PC-9 (cell line): ENCODE data around the gene MROH2B. TPM values are rescaled to one million over a fixed set of nuclear protein-coding genes. Genes with fewer than 3 reads are reported as not detected.

ENCODE experiments used
- BruUV-seq: library from RNA; stranded (reverse); fragments of 400-500 nt; replicated peaks from 2 replicates; lab custom pipeline; 2021; lab: Mats Ljungman, UMichigan
- CTCF ChIA-PET: fragments of 300-600 bp; sonication (Branson Sonifier 250); formaldehyde crosslinking; loops from one replicate; lab custom pipeline; 2022; ENCODE audit warnings: antibody characterized with exemption; lab: Charles Lee
- POLR2A ChIA-PET: fragments of 300-600 bp; sonication (Branson Sonifier 250); formaldehyde crosslinking; loops from one replicate; lab custom pipeline; 2022; ENCODE audit warnings: antibody characterized with exemption; ENCODE audit not compliant: unreplicated experiment; lab: Charles Lee
- DNase-seq, 2 experiments: peaks; one replicate each; pipeline versions ENCODE4 v3.0.0 to v3.0.0-alpha.2; 2015 to 2022; ENCODE audit warnings: mixed read lengths in 1 of 2
- H2AFZ ChIP-seq: fragments of 200-600 bp; sonication (generic); 2 replicates; pipeline ENCODE4 v1.8.1; 2017; ENCODE audit warnings: antibody characterized with exemption
- H3F3A ChIP-seq: fragments of 200-600 bp; sonication (generic); 2 replicates; pipeline ENCODE4 v1.8.1; 2017; ENCODE audit warnings: antibody characterized with exemption, mild to moderate bottlenecking, low read depth; ENCODE audit not compliant: insufficient read depth
- H3K27ac ChIP-seq: fragments of 200-600 bp; sonication (generic); 2 replicates; pipeline ENCODE4 v1.6.1; 2016; ENCODE audit warnings: mixed run types
- H3K27me3 ChIP-seq: fragments of 200-600 bp; sonication (generic); 2 replicates; pipeline ENCODE4 v1.6.1; 2016; ENCODE audit warnings: low read depth, mixed run types; ENCODE audit not compliant: insufficient read depth
- H3K36me3 ChIP-seq: fragments of 200-600 bp; sonication (generic); 2 replicates; pipeline ENCODE4 v1.6.1; 2016; ENCODE audit warnings: low read depth, mixed run types
- H3K4me1 ChIP-seq: fragments of 200-600 bp; sonication (generic); replicated peaks from 2 replicates; pipeline ENCODE4 v1.6.1; 2016; ENCODE audit warnings: mixed run types; ENCODE audit not compliant: insufficient read depth
- H3K4me2 ChIP-seq: fragments of 200-600 bp; sonication (generic); 2 replicates; pipeline ENCODE4 v1.6.1; 2017; ENCODE audit warnings: mixed run types
- H3K4me3 ChIP-seq: fragments of 200-600 bp; sonication (generic); 2 replicates; pipeline ENCODE4 v1.6.1; 2016; ENCODE audit warnings: mixed run types
- H3K79me2 ChIP-seq: fragments of 200-600 bp; sonication (generic); 2 replicates; pipeline ENCODE4 v1.6.1; 2017; ENCODE audit warnings: low read depth, mixed run types
- H3K9me2 ChIP-seq: fragments of 200-600 bp; sonication (generic); 2 replicates; pipeline ENCODE4 v1.8.1; 2017; ENCODE audit warnings: mild to moderate bottlenecking; ENCODE audit not compliant: insufficient read depth
- H3K9me3 ChIP-seq: fragments of 200-600 bp; sonication (generic); 2 replicates; pipeline ENCODE4 v1.8.1; 2016; ENCODE audit warnings: low read depth; ENCODE audit not compliant: insufficient read depth
- H4K20me1 ChIP-seq: fragments of 200-600 bp; sonication (generic); 2 replicates; pipeline ENCODE4 v1.8.1; 2017; ENCODE audit not compliant: insufficient read depth
- EZH2 ChIP-seq: fragments of 200-600 bp; sonication (generic); IDR thresholded peaks from 2 replicates; pipeline ENCODE4 v1.8.0; 2017; ENCODE audit warnings: antibody characterized with exemption, low read depth
- intact Hi-C: fragments of 100-400 bp; cut with micrococcal nuclease; formaldehyde crosslinking; loops from one replicate; pipeline ENCODE4 v1.10.0; 2022; ENCODE audit not compliant: unreplicated experiment
- total RNA-seq: library from RNA; stranded (reverse); gene quantifications from 2 replicates; pipeline ENCODE4 v1.2.3, GENCODE V29; 2021
- TF ChIP-seq, protein P1 (sequence below): fragments of 200-600 bp; sonication (generic); conservative IDR thresholded peaks from 2 replicates; pipeline ENCODE4 v1.6.1; 2017; ENCODE audit warnings: mixed run types, antibody characterized with exemption, mild to moderate bottlenecking, moderate library complexity

MROH2B gene
- total RNA-seq, 1 experiment from 2014 or later = not detected

DNA sequence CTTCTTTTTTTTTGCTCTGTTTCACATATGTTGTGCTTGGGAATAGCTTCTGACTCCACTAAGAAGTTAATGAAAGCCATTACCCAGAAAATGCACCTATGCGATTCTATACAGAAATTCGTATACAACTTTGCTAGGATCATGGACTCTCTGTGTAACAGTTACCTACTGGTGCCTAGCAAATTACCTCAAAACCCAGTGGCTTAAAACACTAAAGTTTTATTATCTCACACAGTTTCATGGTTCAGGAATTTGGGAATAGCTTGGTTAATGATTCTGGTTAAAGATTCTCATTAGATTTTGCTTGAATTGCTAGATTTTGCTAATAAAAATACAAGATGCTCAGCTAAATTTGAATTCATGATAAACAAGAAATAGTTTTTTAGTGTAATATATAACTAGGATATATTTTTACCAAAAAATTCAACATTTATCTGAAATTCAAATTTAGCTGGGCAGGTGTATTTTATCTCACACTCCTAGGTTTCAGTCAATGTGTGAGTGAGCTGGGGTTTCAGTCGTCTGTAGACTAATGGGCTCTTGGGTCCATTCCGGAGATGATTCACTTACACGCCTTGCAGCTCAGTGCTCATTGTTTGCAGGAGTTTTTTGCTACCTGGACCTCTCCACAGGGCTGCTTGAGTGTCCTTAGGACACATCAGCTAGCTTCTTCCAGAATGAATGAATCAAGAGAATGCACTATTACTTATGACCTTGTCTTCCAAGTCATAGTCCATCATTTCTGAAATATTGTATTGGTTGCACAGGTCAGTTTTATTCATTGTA lies 75.1 kb downstream of the MROH2B start:
- Histone ChIP-seq H3K36me3 (no peaks in the 10 kb centered on the region), H3K4me2 (no peak overlapping the region), H3K27ac (no peak overlapping the region), H3F3A (peaks cover 10% of the 10 kb centered on the region), H3K79me2 (no peaks in the 10 kb centered on the region), H3K27me3 (no peaks in the 10 kb centered on the region), H4K20me1 (no peaks in the 10 kb centered on the region), H2AFZ (0 out of 2 replicates have a peak overlapping the region, but pooled peaks have one; percentile 15), H3K9me2 (no peaks in the 10 kb centered on the region), H3K4me1 (peaks cover 14% of the 10 kb centered on the region), H3K4me3 (no peak overlapping the region), H3K9me3 (no peaks in the 10 kb centered on the region; the same call in 1 of the 2 replicates)
- intact Hi-C loops = loop anchor here (5.0 kb wide), 1 partner anchor 94 kb away; no protein-coding TSS in a partner anchor
- ChIA-PET CTCF (no interaction called here), POLR2A (no interaction called here)
- BruUV-seq = no TSS peak
- TF ChIP-seq, protein P1, sequence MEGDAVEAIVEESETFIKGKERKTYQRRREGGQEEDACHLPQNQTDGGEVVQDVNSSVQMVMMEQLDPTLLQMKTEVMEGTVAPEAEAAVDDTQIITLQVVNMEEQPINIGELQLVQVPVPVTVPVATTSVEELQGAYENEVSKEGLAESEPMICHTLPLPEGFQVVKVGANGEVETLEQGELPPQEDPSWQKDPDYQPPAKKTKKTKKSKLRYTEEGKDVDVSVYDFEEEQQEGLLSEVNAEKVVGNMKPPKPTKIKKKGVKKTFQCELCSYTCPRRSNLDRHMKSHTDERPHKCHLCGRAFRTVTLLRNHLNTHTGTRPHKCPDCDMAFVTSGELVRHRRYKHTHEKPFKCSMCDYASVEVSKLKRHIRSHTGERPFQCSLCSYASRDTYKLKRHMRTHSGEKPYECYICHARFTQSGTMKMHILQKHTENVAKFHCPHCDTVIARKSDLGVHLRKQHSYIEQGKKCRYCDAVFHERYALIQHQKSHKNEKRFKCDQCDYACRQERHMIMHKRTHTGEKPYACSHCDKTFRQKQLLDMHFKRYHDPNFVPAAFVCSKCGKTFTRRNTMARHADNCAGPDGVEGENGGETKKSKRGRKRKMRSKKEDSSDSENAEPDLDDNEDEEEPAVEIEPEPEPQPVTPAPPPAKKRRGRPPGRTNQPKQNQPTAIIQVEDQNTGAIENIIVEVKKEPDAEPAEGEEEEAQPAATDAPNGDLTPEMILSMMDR = no peak
- DNase-seq = no peak

GRCh38 chr5:40991981-40992559 lies 79.1 kb downstream of the MROH2B start:
- Histone ChIP-seq H3K27ac (peak overlapping the region; percentile 60), H3K36me3 (no peaks in the 10 kb centered on the region), H3F3A (peaks cover 12% of the 10 kb centered on the region), H2AFZ (no peak overlapping the region), H4K20me1 (no peaks in the 10 kb centered on the region), H3K4me2 (peak overlapping the region; percentile 47), H3K79me2 (no peaks in the 10 kb centered on the region), H3K4me3 (peak overlapping the region; percentile 7; the same call in 1 of the 2 replicates), H3K9me2 (no peaks in the 10 kb centered on the region), H3K4me1 (peaks cover 38% of the 10 kb centered on the region), H3K27me3 (no peaks in the 10 kb centered on the region), H3K9me3 (no peaks in the 10 kb centered on the region)
- DNase-seq = no peak
- intact Hi-C loops = no loop called here
- no TSS peak for BruUV-seq
- ChIA-PET POLR2A (interaction anchor here (0.6 kb wide), 1 partner anchor 9 kb away, joined by 3 read pairs; no protein-coding TSS in a partner anchor), CTCF (no interaction called here)
- TF ChIP-seq, protein P1 = no peak
- TF ChIP-seq EZH2 = no peak

GRCh38 chr5:40991168-40991980 lies 79.8 kb downstream of the MROH2B start:
- BruUV-seq = no TSS peak
- ChIA-PET CTCF (interaction anchor here (0.6 kb wide), 1 partner anchor 12 kb away, joined by 8 read pairs; no protein-coding TSS in a partner anchor), POLR2A (no interaction called here)
- peak overlapping the region; percentile 47 for H3K4me2 ChIP-seq
- peak; percentile 50 to 91 for DNase-seq
- H4K20me1 ChIP-seq = no peaks in the 10 kb centered on the region
- peak overlapping the region; percentile 7; the same call in 1 of the 2 replicates for H3K4me3 ChIP-seq
- no peaks in the 10 kb centered on the region for H3K79me2 ChIP-seq
- H3K36me3 ChIP-seq = no peaks in the 10 kb centered on the region
- no peak for TF ChIP-seq EZH2
- TF ChIP-seq, protein P1 = no peak
- intact Hi-C loops = no loop called here
- H3F3A ChIP-seq = peaks cover 12% of the 10 kb centered on the region
- no peaks in the 10 kb centered on the region for H3K27me3 ChIP-seq
- H3K9me2 ChIP-seq = no peaks in the 10 kb centered on the region
- peaks cover 38% of the 10 kb centered on the region for H3K4me1 ChIP-seq
- 0 out of 2 replicates have a peak overlapping the region, but pooled peaks have one; percentile 1 for H2AFZ ChIP-seq
- no peaks in the 10 kb centered on the region for H3K9me3 ChIP-seq
- H3K27ac ChIP-seq = peak overlapping the region; percentile 60
